Aorta (tissue), 5 donors: ENCODE data around the gene PDPR. TPM values are rescaled to one million over a fixed set of nuclear protein-coding genes. Genes with fewer than 3 reads are reported as not detected.
A peak's percentile ranks its signal among the peaks of the same experiment; 100 is the strongest.
"Not testable (repeated sequence)": the region's sequence is repeated elsewhere in the genome, so short reads cannot be mapped to it uniquely, and the experiment has no call there.

Experiments used
- ATAC-seq: fragments of 200-7000 bp; cut with Tn5 transposase; one replicate; pipeline ENCODE4 v1.9.1; 2022; ENCODE audit warnings: moderate library complexity; ENCODE audit not compliant: low FRiP score
- DNase-seq, 2 donors: peaks; one replicate each; pipeline ENCODE4 v3.0.0-alpha.2; 2020
- H3K27ac ChIP-seq, 2 donors: one replicate each; pipeline ENCODE4 v1.5.1; 2013; ENCODE audit warnings: low read length in 2 of 2, mild to moderate bottlenecking in 2 of 2, moderate library complexity in 2 of 2, control low read depth in 1 of 2, inconsistent platforms in 1 of 2, low read depth in 1 of 2
- H3K27me3 ChIP-seq, 2 donors: one replicate each; pipeline ENCODE4 v1.6.1; 2013; ENCODE audit warnings: control low read depth in 1 of 2, low read length in 1 of 2, mild to moderate bottlenecking in 1 of 2, moderate library complexity in 1 of 2; ENCODE audit not compliant: insufficient read depth in 2 of 2, control insufficient read depth in 1 of 2
- H3K36me3 ChIP-seq, 2 donors: one replicate each; pipeline ENCODE4 v1.6.1; 2013; ENCODE audit warnings: control low read depth in 1 of 2, low read length in 1 of 2, mild to moderate bottlenecking in 1 of 2; ENCODE audit not compliant: insufficient read depth in 2 of 2, control insufficient read depth in 1 of 2
- H3K4me1 ChIP-seq, 2 donors: one replicate each; pipeline ENCODE4 v1.6.1; 2013; ENCODE audit warnings: low read length in 2 of 2, control low read depth in 1 of 2, mild to moderate bottlenecking in 1 of 2, moderate library complexity in 1 of 2; ENCODE audit not compliant: insufficient read depth in 2 of 2, control insufficient read depth in 1 of 2
- H3K4me3 ChIP-seq, 2 donors: one replicate each; pipeline ENCODE4 v1.5.1; 2013; ENCODE audit warnings: low read length in 2 of 2, control low read depth in 1 of 2, mild to moderate bottlenecking in 1 of 2
- H3K9me3 ChIP-seq: one replicate; pipeline ENCODE4 v1.6.1; 2013; ENCODE audit warnings: mild to moderate bottlenecking, low read length; ENCODE audit not compliant: control insufficient read depth
- WGBS, 2 donors: extraction: QIAGEN DNeasy Blood & Tissue Kit; methylation state at CpG; one replicate each; pipeline ENCODE4 v1.1.7; 2013; 5-methylcytosine and 5-hydroxymethylcytosine counted together
- intact Hi-C, 2 donors: fragments of 100-400 bp; cut with DNase I; formaldehyde crosslinking; loops; one replicate each; pipeline versions ENCODE4 v1.14.2 to v1.15.0; 2022
- polyA plus RNA-seq, 2 donors: library from polyadenylated mRNA; stranded (reverse); fragments of 200-250 nt; gene quantifications; one replicate each; pipeline ENCODE4 v1.2.3, GENCODE V29; 2013
- total RNA-seq, 2 donors: library from RNA; stranded (reverse); fragmentation: NEBNext Ultra II Directional; extraction: Animal tissue kit (Norgen Biotek cat#: 25700); gene quantifications; one replicate each; pipeline ENCODE4 v1.2.1, GENCODE V29; 2021
- donor health status: healthy with polysubstance abuse.
- donor health status: Bipolar disorder and iron deficiency.
- donor health status: DM: no; HTN: no; CAD: no.
- donor health status: DM: no; HTN: no; CAD: no.
- donor health status: DM: yes; HTN: yes; CAD: no.

PDPR gene
- total and polyA plus RNA-seq, 4 donors, result 2.9 to 38.8 (median 25.1) TPM

DNA sequence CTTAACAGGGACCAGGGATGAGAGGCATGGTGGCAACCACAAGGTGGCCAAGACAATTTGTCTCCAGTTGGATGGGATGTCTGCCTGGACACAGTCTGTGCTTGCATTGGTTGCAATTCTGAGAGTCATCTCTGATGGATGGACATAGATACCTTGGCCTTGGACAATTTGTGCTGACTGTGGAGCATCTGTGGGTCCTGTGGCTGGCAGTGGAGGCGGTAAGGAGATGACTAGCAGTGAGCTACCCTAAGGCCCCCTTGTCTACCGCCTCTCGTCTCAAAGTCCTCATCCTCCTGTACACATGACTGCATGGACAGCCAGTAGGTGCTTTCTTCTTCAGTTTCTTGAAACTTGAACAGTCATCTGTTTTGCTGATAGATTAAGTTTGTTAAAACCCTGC, 4.6 kb downstream of the PDPR start:
- H3K27me3 ChIP-seq, H3K4me1 ChIP-seq, ATAC-seq, H3K36me3 ChIP-seq, DNase-seq, H3K9me3 ChIP-seq, H3K4me3 ChIP-seq, intact Hi-C loops, H3K27ac ChIP-seq: not testable (repeated sequence)
- WGBS, 2 donors, result 94 to 100% methylated on average over 3 of the region's 3 CpGs

DNA sequence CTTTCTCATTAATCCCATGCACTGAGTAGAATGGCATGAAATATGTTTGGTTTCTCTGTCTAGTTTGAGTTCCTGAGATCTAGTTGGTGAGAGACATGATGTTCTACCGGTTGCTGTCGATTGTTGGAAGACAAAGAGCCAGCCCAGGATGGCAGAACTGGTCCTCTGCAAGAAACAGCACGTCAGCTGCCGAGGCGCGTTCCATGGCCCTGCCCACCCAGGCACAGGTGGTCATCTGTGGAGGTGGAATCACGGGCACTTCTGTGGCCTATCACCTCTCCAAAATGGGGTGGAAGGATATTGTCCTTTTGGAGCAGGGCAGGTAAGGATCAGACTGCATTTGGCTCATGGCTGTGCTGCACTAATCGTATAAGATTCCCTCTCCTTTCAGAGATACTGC, 6.3 kb downstream of the PDPR start:
- WGBS, 2 donors, result 87 to 89% methylated on average over 8 of the region's 8 CpGs
- not testable (repeated sequence) for ATAC-seq

GRCh38 chr16:70123822-70124221, 9.7 kb downstream of the PDPR start:
- H3K4me3 ChIP-seq, H3K27me3 ChIP-seq, intact Hi-C loops, ATAC-seq, H3K4me1 ChIP-seq, H3K27ac ChIP-seq, H3K9me3 ChIP-seq, DNase-seq: not testable (repeated sequence)
- 89 to 92% methylated on average over 14 of the region's 14 CpGs for WGBS, 2 donors
- H3K36me3 ChIP-seq, result peaks cover 0 to 14% of the 10 kb centered on the region in 2 donors

More for the DNA sequence above, 6.3 kb downstream of the PDPR start:
- intact Hi-C loops, H3K9me3 ChIP-seq, DNase-seq, H3K27ac ChIP-seq, H3K27me3 ChIP-seq, H3K4me3 ChIP-seq, H3K36me3 ChIP-seq, H3K4me1 ChIP-seq: not testable (repeated sequence)

DNA sequence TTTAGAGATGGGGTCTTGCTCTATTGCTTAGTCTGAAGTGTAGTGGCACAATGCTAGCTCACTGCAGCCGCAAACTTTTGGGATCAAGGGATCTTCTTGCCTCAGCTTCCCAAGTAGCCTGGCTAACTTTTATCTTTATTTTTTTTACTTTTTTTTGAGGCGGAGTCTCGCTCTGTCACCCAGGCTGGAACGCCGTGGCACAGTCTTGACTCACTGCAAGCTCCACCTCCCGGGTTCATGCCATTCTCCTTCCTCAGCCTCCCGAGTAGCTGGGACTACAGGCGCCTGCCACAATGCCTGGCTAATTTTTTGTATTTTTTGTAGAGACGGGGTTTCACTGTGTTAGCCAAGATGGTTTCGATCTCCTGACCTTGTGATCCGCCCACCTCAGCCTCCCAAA, 12.1 kb downstream of the PDPR start:
- intact Hi-C loops, result not testable (repeated sequence)

DNA sequence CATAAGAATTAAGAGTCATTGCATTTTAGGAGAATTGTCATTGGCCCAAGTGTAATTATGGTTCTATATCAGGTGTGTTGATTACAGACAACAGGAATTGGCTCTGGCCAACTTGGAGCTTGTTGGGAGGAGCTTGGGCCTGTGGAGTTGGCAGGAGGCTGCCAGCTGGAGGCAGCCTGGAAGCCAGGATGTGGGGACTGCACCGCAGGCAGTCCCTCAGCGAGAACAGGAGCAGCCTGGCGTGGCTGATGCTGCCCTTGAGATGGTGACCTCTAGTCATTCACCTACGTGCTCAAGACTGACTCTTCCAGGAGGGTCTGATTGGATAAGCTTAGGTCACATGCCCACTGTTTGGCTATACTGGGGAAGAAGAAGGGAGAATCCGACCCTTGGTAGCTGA, 13.6 kb downstream of the PDPR start:
- DNase-seq, H3K4me1 ChIP-seq, ATAC-seq, intact Hi-C loops, H3K4me3 ChIP-seq, H3K9me3 ChIP-seq, H3K27me3 ChIP-seq, H3K27ac ChIP-seq: not testable (repeated sequence)
- H3K36me3 ChIP-seq, result peaks cover 6 to 15% of the 10 kb centered on the region in 2 donors
- 67 to 77% methylated on average over 5 of the region's 5 CpGs for WGBS, 2 donors

More for the DNA sequence above, 12.1 kb downstream of the PDPR start:
- ATAC-seq, H3K9me3 ChIP-seq, H3K4me3 ChIP-seq, H3K27me3 ChIP-seq, DNase-seq, H3K27ac ChIP-seq, H3K4me1 ChIP-seq: not testable (repeated sequence)
- 88 to 95% methylated on average over 11 of the region's 11 CpGs for WGBS, 2 donors
- H3K36me3 ChIP-seq, result peaks cover 6 to 14% of the 10 kb centered on the region in 2 donors

DNA sequence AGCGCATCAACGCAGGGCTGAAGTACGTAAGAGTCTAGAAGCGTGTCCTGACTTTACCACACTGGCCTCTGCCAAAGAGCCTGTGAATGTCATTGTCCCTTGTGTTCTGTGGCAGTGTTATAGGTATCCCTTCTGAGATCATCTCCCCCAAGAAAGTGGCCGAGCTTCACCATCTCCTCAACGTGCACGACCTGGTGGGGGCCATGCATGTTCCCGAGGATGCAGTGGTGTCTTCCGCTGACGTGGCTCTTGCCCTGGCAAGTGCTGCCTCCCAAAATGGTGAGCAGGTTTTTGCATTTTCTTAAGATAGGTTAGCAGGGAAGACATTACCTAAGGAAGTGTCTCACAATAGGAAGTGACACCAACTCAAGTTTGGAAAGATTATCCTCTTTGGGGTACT, 14.7 kb downstream of the PDPR start:
- peaks cover 6 to 14% of the 10 kb centered on the region in 2 donors for H3K36me3 ChIP-seq
- intact Hi-C loops, ATAC-seq, H3K4me1 ChIP-seq, H3K4me3 ChIP-seq, H3K9me3 ChIP-seq, H3K27ac ChIP-seq, H3K27me3 ChIP-seq: not testable (repeated sequence)
- DNase-seq, result peak in 1 of 2 donors; percentile 69
- 88 to 92% methylated on average over 5 to 6 of the region's 10 CpGs for WGBS, 2 donors

DNA sequence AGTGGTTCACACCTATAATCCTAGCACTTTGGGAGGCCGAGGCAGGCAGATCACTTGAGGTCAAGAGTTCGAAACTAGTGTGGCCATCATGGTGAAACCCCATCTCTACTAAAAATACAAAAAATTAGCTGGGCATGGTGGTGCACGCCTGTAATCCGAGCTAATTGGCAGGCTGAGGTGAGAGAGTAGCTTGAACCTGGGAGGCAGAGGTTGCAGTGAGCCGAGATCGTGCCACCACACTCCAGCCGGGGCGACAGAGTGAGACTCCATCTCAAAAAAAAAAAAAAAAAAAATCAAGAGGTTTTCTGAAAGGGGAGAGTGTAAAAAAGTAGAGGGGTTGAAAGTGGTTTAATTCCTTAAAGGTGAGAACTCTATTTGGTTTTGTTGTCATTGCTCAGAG, 21.7 kb downstream of the PDPR start:
- peak in 1 of 2 donors; percentile 75 for DNase-seq
- H3K27ac ChIP-seq, H3K27me3 ChIP-seq, H3K4me3 ChIP-seq, H3K4me1 ChIP-seq, ATAC-seq, H3K36me3 ChIP-seq, H3K9me3 ChIP-seq, intact Hi-C loops: not testable (repeated sequence)
- WGBS, 2 donors, result 92 to 93% methylated on average over 8 of the region's 8 CpGs

GRCh38 chr16:70136595-70136994, 22.5 kb downstream of the PDPR start:
- 41 to 47% methylated on average over 2 of the region's 2 CpGs for WGBS, 2 donors
- ATAC-seq, intact Hi-C loops, H3K9me3 ChIP-seq, H3K36me3 ChIP-seq, H3K4me3 ChIP-seq, H3K27me3 ChIP-seq, H3K4me1 ChIP-seq, H3K27ac ChIP-seq: not testable (repeated sequence)
- DNase-seq, result peak in 1 of 2 donors; percentile 20

GRCh38 chr16:70142739-70143138, 28.6 kb downstream of the PDPR start:
- H3K36me3 ChIP-seq, intact Hi-C loops: not testable (repeated sequence)
- peak in 1 of 2 donors; percentile 68 for DNase-seq

More at GRCh38 chr16:70142739-70143138, 28.6 kb downstream of the PDPR start:
- WGBS, 2 donors, result 94 to 95% methylated on average over 10 of the region's 10 CpGs
- not testable (repeated sequence) for H3K27ac ChIP-seq, H3K9me3 ChIP-seq, H3K4me3 ChIP-seq, H3K4me1 ChIP-seq, ATAC-seq, H3K27me3 ChIP-seq
